K562 (cell line): ENCODE data around the gene RNF167. TPM values are rescaled to one million over a fixed set of nuclear protein-coding genes. Genes with fewer than 3 reads are reported as not detected.
A peak's percentile ranks its signal among the peaks of the same experiment; 100 is the strongest.

Experiments
- BCL6 ChIP-seq: fragments of 250-450 bp; sonication (Bioruptor Pico); IDR thresholded peaks from 2 replicates; pipeline ENCODE4 v1.4.0; 2020
- CREM ChIP-seq: IDR thresholded peaks from 2 replicates; pipeline ENCODE4 v1.6.1; 2014; ENCODE audit warnings: antibody characterized with exemption, low read depth
- DMBX1 ChIP-seq: fragments of 250-450 bp; sonication (Bioruptor Pico); IDR thresholded peaks from 2 replicates; pipeline ENCODE4 v1.8.0; 2022; ENCODE audit warnings: inconsistent platforms, mild to moderate bottlenecking, moderate library complexity, borderline replicate concordance
- E4F1 ChIP-seq: fragments of 250-450 bp; sonication (Bioruptor Pico); IDR thresholded peaks from 2 replicates; pipeline ENCODE4 v1.5.0; 2021; ENCODE audit warnings: mild to moderate bottlenecking, borderline replicate concordance
- HES1 ChIP-seq: fragments of 450-650 bp; IDR thresholded peaks from 2 replicates; pipeline ENCODE4 v1.6.1; 2016; ENCODE audit warnings: low read depth, mild to moderate bottlenecking, moderate library complexity
- KAT2B ChIP-seq: IDR thresholded peaks from one replicate; pipeline ENCODE4 v1.6.1; 2012; ENCODE audit warnings: low read depth, mild to moderate bottlenecking, control low read depth, inconsistent platforms, low read length, moderate library complexity
- NFRKB ChIP-seq: fragments of 450-650 bp; IDR thresholded peaks from 2 replicates; pipeline ENCODE4 v1.6.1; 2016; ENCODE audit warnings: low read depth
- NR1H2 ChIP-seq: sonication (generic); formaldehyde crosslinking; IDR thresholded peaks from 2 replicates; pipeline ENCODE4 v1.4.0; 2020; ENCODE audit warnings: mild to moderate bottlenecking, missing genetic modification reagents
- POLR2G ChIP-seq: fragments of 200-400 bp; formaldehyde crosslinking; IDR thresholded peaks from 2 replicates; pipeline ENCODE4 v1.6.1; 2017; ENCODE audit warnings: low read depth, mild to moderate bottlenecking, antibody characterized with exemption, low read length, moderate library complexity
- RBM39 ChIP-seq: fragments of 200-400 bp; formaldehyde crosslinking; optimal IDR thresholded peaks from 2 replicates; pipeline ENCODE3; 2018; ENCODE audit warnings: low read depth, low read length
- RCOR1 ChIP-seq, 2 experiments: IDR thresholded peaks; 2 replicates each; pipeline ENCODE4 v1.6.1; 2012; ENCODE audit warnings: low read depth in 2 of 2, low read length in 2 of 2, borderline replicate concordance in 1 of 2, improper control_type of control experiment in 1 of 2
- RFX5 ChIP-seq: IDR thresholded peaks from 2 replicates; pipeline ENCODE4 v1.6.1; 2011; ENCODE audit warnings: low read depth, mild to moderate bottlenecking, improper control_type of control experiment, low read length
- SMAD1 ChIP-seq: fragments of 150-350 bp; IDR thresholded peaks from 2 replicates; pipeline ENCODE4 v1.6.1; 2014; ENCODE audit warnings: low read length, low read depth; ENCODE audit not compliant: partially characterized antibody
- TAL1 ChIP-seq: fragments of 450-650 bp; IDR thresholded peaks from 2 replicates; pipeline ENCODE4 v1.6.1; 2016; ENCODE audit warnings: mild to moderate bottlenecking
- TBP ChIP-seq: optimal IDR thresholded peaks from 2 replicates; pipeline ENCODE3; 2011; ENCODE audit warnings: low read depth, low read length, improper control_type of control experiment
- XRCC3 ChIP-seq: fragments of 450-650 bp; IDR thresholded peaks from 2 replicates; pipeline ENCODE4 v1.6.1; 2017; ENCODE audit warnings: mild to moderate bottlenecking, moderate library complexity
- ZBED1 ChIP-seq: IDR thresholded peaks from 2 replicates; pipeline ENCODE4 v1.6.1; 2014
- ZNF12 ChIP-seq: sonication (generic); formaldehyde crosslinking; IDR thresholded peaks from 2 replicates; pipeline ENCODE4 v1.4.0; 2020; ENCODE audit warnings: mild to moderate bottlenecking, missing genetic modification reagents
- ZNF175 ChIP-seq: fragments of 200-800 bp; sonication (Bioruptor generic); IDR thresholded peaks from 2 replicates; pipeline ENCODE4 v1.6.1; 2016; ENCODE audit warnings: low read depth, mild to moderate bottlenecking, missing genetic modification characterization, missing compliant biosample characterization
- ZNF239 ChIP-seq: fragments of 250-450 bp; sonication (Bioruptor Pico); IDR thresholded peaks from 2 replicates; pipeline ENCODE4 v1.4.0; 2020; ENCODE audit warnings: mild to moderate bottlenecking
- ZNF707 ChIP-seq: fragments of 250-450 bp; sonication (Bioruptor Pico); conservative IDR thresholded peaks from 2 replicates; pipeline ENCODE4 v1.8.0; 2022; ENCODE audit warnings: inconsistent platforms, mild to moderate bottlenecking, moderate library complexity
- ZNF75A ChIP-seq: fragments of 450-650 bp; formaldehyde crosslinking; IDR thresholded peaks from 2 replicates; pipeline ENCODE4 v1.4.0; 2020; ENCODE audit warnings: mild to moderate bottlenecking
- polyA plus RNA-seq, 8 experiments: library from polyadenylated mRNA; depleted of rRNA in 4 of 8; stranded (reverse) in 5 of 8; unstranded in 3 of 8; fragments of >200 nt; fragmentation: Nextera tagmentation in 2 of 8; fragmentation: Illumina TruSeq in 1 of 8; extraction: Ambion mirVana in 2 of 8; extraction: Trizol in 1 of 8; gene quantifications; 2 replicates each; pipeline versions ENCODE4 v1.2.1 to v1.2.3, GENCODE V29; 2011 to 2014; ENCODE audit warnings: inconsistent platforms in 1 of 8, missing spikeins in 1 of 8
- total RNA-seq, 7 experiments: library from RNA; depleted of rRNA in 6 of 7; stranded (reverse); fragments of >200 nt in 6 of 7; fragmentation: Illumina TruSeq in 2 of 7; extraction: Trizol in 2 of 7; gene quantifications; 2 replicates each; pipeline versions ENCODE4 v1.2.1 to v1.2.3, GENCODE V29; 2011 to 2021; ENCODE audit warnings: low replicate concordance in 1 of 7
- TF ChIP-seq, protein P1 (sequence below): fragments of 450-650 bp; formaldehyde crosslinking; IDR thresholded peaks from 2 replicates; pipeline ENCODE4 v1.4.0; 2022; ENCODE audit warnings: missing genetic modification characterization
- TF ChIP-seq, protein P2 (sequence below): fragments of 450-650 bp; IDR thresholded peaks from 2 replicates; pipeline ENCODE4 v1.7.0; 2016; ENCODE audit warnings: borderline replicate concordance

Gene RNF167
- total and polyA plus RNA-seq, 9 of the 15 experiments (the other 6 are each of a cell fraction or from before 2014, with no cell fraction given) = 16.5 to 143 (median 45.5) TPM

- TF ChIP-seq E4F1 (CRISPR knock-in tag) = no peak
- TF ChIP-seq ZNF239 = no peak
- TF ChIP-seq NR1H2 (CRISPR knock-in tag) = no peak
- peak; percentile 97 for TF ChIP-seq POLR2G
- TF ChIP-seq, protein P1, sequence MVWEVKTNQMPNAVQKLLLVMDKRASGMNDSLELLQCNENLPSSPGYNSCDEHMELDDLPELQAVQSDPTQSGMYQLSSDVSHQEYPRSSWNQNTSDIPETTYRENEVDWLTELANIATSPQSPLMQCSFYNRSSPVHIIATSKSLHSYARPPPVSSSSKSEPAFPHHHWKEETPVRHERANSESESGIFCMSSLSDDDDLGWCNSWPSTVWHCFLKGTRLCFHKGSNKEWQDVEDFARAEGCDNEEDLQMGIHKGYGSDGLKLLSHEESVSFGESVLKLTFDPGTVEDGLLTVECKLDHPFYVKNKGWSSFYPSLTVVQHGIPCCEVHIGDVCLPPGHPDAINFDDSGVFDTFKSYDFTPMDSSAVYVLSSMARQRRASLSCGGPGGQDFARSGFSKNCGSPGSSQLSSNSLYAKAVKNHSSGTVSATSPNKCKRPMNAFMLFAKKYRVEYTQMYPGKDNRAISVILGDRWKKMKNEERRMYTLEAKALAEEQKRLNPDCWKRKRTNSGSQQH (CRISPR knock-in tag) = no peak
- no peak for TF ChIP-seq XRCC3
- TF ChIP-seq ZNF175 (CRISPR knock-in tag) = no peak; the same call in 1 of the 2 replicates
- no peak for TF ChIP-seq ZNF75A (CRISPR knock-in tag)
- TF ChIP-seq ZNF12 (CRISPR knock-in tag) = no peak
- TF ChIP-seq KAT2B = no peak
- no peak for TF ChIP-seq RBM39
- TF ChIP-seq HES1 = no peak
- no peak for TF ChIP-seq NFRKB
- peak; percentile 19 for TF ChIP-seq SMAD1
- no peak for TF ChIP-seq ZNF707 (CRISPR knock-in tag)
- no peak for TF ChIP-seq RFX5
- TF ChIP-seq, protein P2, sequence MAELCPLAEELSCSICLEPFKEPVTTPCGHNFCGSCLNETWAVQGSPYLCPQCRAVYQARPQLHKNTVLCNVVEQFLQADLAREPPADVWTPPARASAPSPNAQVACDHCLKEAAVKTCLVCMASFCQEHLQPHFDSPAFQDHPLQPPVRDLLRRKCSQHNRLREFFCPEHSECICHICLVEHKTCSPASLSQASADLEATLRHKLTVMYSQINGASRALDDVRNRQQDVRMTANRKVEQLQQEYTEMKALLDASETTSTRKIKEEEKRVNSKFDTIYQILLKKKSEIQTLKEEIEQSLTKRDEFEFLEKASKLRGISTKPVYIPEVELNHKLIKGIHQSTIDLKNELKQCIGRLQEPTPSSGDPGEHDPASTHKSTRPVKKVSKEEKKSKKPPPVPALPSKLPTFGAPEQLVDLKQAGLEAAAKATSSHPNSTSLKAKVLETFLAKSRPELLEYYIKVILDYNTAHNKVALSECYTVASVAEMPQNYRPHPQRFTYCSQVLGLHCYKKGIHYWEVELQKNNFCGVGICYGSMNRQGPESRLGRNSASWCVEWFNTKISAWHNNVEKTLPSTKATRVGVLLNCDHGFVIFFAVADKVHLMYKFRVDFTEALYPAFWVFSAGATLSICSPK = no peak
- TF ChIP-seq TBP = no peak
- 0 out of 2 replicates have a peak, but pooled peaks have one; percentile 14 for TF ChIP-seq ZBED1
- TF ChIP-seq TAL1 = no peak
- TF ChIP-seq RCOR1 (IDR thresholded peaks at IDR 0.05; ENCODE audit: borderline replicate concordance in 1 of 2, low read depth in 2 of 2, low read length in 2 of 2) = no peak
- no peak for TF ChIP-seq CREM
- TF ChIP-seq DMBX1 = no peak
- TF ChIP-seq BCL6 (CRISPR knock-in tag) = no peak
Observed at GRCh38 chr17:4939796-4940554, at the start of gene RNF167, which contains the start of gene SLC25A11 (continued).
